Fibroblast of lung (primary cell): Measurements from ENCODE around the gene FXYD6. TPM values are rescaled to one million over a fixed set of nuclear protein-coding genes. Genes with fewer than 3 reads are reported as not detected.

ENCODE experiments used
- DNase-seq, 2 donors: peaks; one replicate each; pipeline versions ENCODE4 v3.0.0 to v3.0.0-alpha.2; 2010; ENCODE audit warnings: low read depth in 2 of 2
- H2AFZ ChIP-seq: 2 replicates; pipeline ENCODE4 v1.5.1; 2012; ENCODE audit warnings: low read length, control low read depth, inconsistent platforms
- H3K27ac ChIP-seq: 2 replicates; pipeline ENCODE4 v1.5.1; 2011; ENCODE audit warnings: low read length, control low read depth; ENCODE audit not compliant: insufficient read depth
- H3K27me3 ChIP-seq: 2 replicates; pipeline ENCODE4 v1.5.1; 2011; ENCODE audit warnings: mild to moderate bottlenecking, low read length; ENCODE audit not compliant: control insufficient read depth, insufficient read depth
- H3K36me3 ChIP-seq: 2 replicates; pipeline ENCODE4 v1.5.1; 2011; ENCODE audit warnings: low read length; ENCODE audit not compliant: control insufficient read depth, insufficient read depth
- H3K4me1 ChIP-seq: 2 replicates; pipeline ENCODE4 v1.5.1; 2011; ENCODE audit warnings: low read length; ENCODE audit not compliant: control insufficient read depth, insufficient read depth; ENCODE audit errors: extremely low read depth
- H3K4me2 ChIP-seq: 2 replicates; pipeline ENCODE4 v1.5.1; 2011; ENCODE audit warnings: low read length, control low read depth; ENCODE audit not compliant: insufficient read depth; ENCODE audit errors: extremely low read depth
- H3K4me3 ChIP-seq, 4 experiments: fragments of 200-600 bp in 1 of 4; sonication (generic) in 1 of 4; replicated peaks in 1 of 4; 2 replicates each; pipeline ENCODE4 v1.5.1; 2011 to 2016; ENCODE audit warnings: low read length in 4 of 4, low read depth in 3 of 4, mild to moderate bottlenecking in 3 of 4, control low read depth in 2 of 4, inconsistent platforms in 1 of 4, mixed read lengths in 1 of 4; ENCODE audit not compliant: insufficient read depth in 1 of 4; ENCODE audit errors: control extremely low read depth in 1 of 4
- H3K79me2 ChIP-seq: 2 replicates; pipeline ENCODE4 v1.5.1; 2012; ENCODE audit warnings: mild to moderate bottlenecking, low read length, inconsistent platforms; ENCODE audit not compliant: control insufficient read depth, insufficient read depth
- H3K9ac ChIP-seq: 2 replicates; pipeline ENCODE4 v1.5.1; 2011; ENCODE audit warnings: mild to moderate bottlenecking, low read length, control low read depth; ENCODE audit not compliant: insufficient read depth
- H3K9me3 ChIP-seq: 2 replicates; pipeline ENCODE4 v1.5.1; 2012; ENCODE audit warnings: low read depth, low read length; ENCODE audit not compliant: control insufficient read depth, insufficient read depth
- H4K20me1 ChIP-seq: 2 replicates; pipeline ENCODE4 v1.5.1; 2011; ENCODE audit warnings: low read length; ENCODE audit not compliant: control insufficient read depth, insufficient read depth; ENCODE audit errors: extremely low read depth
- EZH2 ChIP-seq: IDR thresholded peaks from 2 replicates; pipeline ENCODE4 v1.5.1; 2012; ENCODE audit warnings: low read length, control low read depth, mild to moderate bottlenecking; ENCODE audit errors: missing control alignments
- polyA plus RNA-seq, 2 donors: library from polyadenylated mRNA; depleted of rRNA in 1 of 2; stranded (reverse) in 1 of 2; unstranded in 1 of 2; fragments of >200 nt; gene quantifications; 2 replicates each; pipeline ENCODE4 v1.2.1, GENCODE V29; 2011 to 2012; ENCODE audit warnings: missing spikeins in 1 of 2
- total RNA-seq: library from RNA; depleted of rRNA; stranded (reverse); fragments of >200 nt; gene quantifications from 2 replicates; pipeline ENCODE4 v1.2.1, GENCODE V29; 2014
- TF ChIP-seq, protein P1 (sequence below), 2 donors: IDR thresholded peaks in 1 of 2; conservative IDR thresholded peaks in 1 of 2; 1 replicate in 1 of 2; 2 replicates in 1 of 2; pipeline ENCODE4 v1.5.1; 2011 to 2012; ENCODE audit warnings: low read length in 2 of 2, control low read depth in 1 of 2, inconsistent platforms in 1 of 2, low read depth in 1 of 2, mild to moderate bottlenecking in 1 of 2

The FXYD6 gene
- total and polyA plus RNA-seq, 2 donors (not counting 1 experiment from before 2014, with no cell fraction given): 0.43 to 5.1 TPM

DNA sequence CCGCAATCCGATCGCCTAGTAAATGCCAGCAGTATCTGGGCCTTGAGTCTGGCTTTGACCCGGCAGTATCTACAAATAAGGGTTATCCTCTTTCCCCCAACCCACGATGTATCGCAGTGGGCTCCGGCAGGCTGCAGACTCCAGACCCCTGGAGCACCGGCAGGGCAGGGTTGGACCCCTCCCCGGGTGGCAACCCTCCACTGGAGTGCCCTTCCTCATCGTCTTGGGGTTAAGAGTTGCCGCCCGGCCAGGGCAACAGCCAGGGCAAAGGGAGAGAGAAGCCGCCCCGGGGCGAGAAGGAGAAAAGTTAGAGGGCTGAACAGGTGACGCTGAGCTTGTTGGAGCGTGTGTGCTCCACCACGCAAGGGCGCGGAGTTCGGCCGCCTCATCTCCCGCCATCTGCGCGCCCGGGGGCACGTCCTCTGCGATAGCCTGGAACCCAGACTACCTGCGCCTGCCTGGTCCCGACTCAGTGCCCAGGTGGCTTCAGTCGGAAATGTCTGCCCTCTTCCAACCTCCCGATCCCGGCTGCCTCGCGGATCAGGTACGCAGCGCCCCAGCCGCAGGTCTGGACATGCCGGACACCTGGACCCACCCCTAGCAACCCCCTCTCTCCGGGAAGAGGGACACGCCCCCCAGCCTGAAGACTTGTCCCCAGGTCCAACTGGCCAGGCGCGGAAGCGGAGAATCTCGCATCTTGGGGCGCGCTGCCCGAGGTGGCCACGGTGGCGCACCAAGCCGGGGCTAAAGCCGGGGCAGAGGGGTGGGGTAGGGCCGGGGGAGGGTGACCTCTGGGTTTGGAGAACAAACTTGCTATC is 80.6 kb downstream of the FXYD6 start:
- H3K27me3 ChIP-seq: peaks cover 25% of the 10 kb centered on the region
- no peak overlapping the region for H2AFZ ChIP-seq
- TF ChIP-seq, protein P1, sequence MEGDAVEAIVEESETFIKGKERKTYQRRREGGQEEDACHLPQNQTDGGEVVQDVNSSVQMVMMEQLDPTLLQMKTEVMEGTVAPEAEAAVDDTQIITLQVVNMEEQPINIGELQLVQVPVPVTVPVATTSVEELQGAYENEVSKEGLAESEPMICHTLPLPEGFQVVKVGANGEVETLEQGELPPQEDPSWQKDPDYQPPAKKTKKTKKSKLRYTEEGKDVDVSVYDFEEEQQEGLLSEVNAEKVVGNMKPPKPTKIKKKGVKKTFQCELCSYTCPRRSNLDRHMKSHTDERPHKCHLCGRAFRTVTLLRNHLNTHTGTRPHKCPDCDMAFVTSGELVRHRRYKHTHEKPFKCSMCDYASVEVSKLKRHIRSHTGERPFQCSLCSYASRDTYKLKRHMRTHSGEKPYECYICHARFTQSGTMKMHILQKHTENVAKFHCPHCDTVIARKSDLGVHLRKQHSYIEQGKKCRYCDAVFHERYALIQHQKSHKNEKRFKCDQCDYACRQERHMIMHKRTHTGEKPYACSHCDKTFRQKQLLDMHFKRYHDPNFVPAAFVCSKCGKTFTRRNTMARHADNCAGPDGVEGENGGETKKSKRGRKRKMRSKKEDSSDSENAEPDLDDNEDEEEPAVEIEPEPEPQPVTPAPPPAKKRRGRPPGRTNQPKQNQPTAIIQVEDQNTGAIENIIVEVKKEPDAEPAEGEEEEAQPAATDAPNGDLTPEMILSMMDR (conservative IDR thresholded peaks at IDR 0.05 in 1 of 2, IDR thresholded peaks at IDR 0.05 in 1 of 2; ENCODE audit: low read depth in 1 of 2, low read length in 2 of 2): no peak
- no peak for TF ChIP-seq EZH2
- no peak for DNase-seq
- no peaks in the 10 kb centered on the region for H4K20me1 ChIP-seq
- no peaks in the 10 kb centered on the region for H3K9me3 ChIP-seq
- no peak overlapping the region for H3K4me2 ChIP-seq
- H3K4me1 ChIP-seq: no peaks in the 10 kb centered on the region
- no peak overlapping the region for H3K9ac ChIP-seq
- no peaks in the 10 kb centered on the region for H3K79me2 ChIP-seq
- no peaks in the 10 kb centered on the region for H3K36me3 ChIP-seq
- no peak overlapping the region for H3K4me3 ChIP-seq
- no peak overlapping the region for H3K27ac ChIP-seq

DNA sequence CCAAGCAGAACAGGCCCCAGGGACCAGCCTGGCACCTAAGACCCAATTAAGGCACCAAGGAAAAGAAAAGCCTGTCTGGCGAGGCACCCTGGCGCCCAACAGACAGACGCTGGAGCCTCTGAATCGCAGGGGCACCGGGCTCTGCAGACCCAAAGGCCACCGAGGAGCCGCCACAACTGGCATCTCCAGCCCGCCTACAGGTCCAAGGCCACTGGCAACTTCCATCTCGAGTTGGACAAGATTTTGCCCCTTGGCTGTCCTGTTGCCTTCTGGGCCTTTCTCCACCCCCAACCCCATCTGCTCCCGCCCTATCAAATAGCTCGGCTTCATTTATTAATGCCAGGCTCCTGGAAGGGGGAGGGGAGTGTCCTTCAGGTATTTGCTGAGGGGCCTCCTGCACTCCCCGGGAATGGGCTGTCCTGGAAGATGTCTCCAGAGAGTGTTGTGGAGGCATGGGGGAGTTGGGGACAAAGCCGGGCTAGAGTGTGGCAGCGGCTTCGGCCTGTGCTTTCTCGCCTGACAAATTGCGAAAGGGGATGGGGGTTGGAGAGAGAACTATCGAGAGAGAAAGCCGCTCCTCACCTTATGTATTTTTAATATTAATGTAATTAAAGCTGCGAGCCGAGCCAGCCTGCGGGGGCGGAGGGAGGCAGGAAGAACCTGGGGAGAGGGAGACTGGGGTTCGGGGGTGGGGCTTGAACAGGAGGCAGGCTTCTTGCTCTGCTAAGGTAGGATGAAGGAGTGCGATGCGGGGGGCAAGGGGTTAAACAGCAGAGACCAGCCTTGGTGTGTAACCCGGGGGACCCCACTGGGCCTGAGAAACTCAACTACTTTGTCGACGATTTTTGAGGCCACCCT is 81.5 kb downstream of the FXYD6 start:
- H4K20me1 ChIP-seq: no peaks in the 10 kb centered on the region
- DNase-seq: no peak
- H3K4me3 ChIP-seq: no peak overlapping the region
- no peaks in the 10 kb centered on the region for H3K4me1 ChIP-seq
- H3K27ac ChIP-seq: no peak overlapping the region
- H3K4me2 ChIP-seq: no peak overlapping the region
- no peaks in the 10 kb centered on the region for H3K9me3 ChIP-seq
- no peaks in the 10 kb centered on the region for H3K36me3 ChIP-seq
- TF ChIP-seq EZH2: no peak
- TF ChIP-seq, protein P1 (conservative IDR thresholded peaks at IDR 0.05 in 1 of 2, IDR thresholded peaks at IDR 0.05 in 1 of 2; ENCODE audit: low read depth in 1 of 2, low read length in 2 of 2): no peak
- H3K79me2 ChIP-seq: no peaks in the 10 kb centered on the region
- no peak overlapping the region for H3K9ac ChIP-seq
- H3K27me3 ChIP-seq: peaks cover 25% of the 10 kb centered on the region
- H2AFZ ChIP-seq: no peak overlapping the region

DNA sequence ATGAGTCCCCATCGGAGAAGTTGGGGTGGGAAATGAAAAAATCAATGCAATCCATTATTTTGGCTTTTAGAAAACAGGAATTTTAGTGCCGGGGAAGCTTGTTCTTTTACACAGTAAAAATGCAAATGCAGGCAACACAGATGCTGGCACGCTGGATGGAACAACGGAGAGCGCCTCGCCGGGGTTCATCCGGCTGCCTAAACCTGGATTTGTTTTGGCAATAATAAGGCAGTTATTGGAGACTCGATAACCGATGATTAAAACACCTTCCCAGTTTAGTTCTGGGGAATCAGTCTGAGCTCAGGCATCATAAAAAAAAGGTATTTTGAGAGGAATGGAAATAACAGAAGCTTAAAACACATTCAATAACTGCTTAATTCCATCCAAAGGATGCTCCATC is 82.3 kb downstream of the FXYD6 start:
- no peak overlapping the region for H3K4me2 ChIP-seq
- no peaks in the 10 kb centered on the region for H3K79me2 ChIP-seq
- no peaks in the 10 kb centered on the region for H3K4me1 ChIP-seq
- H3K9ac ChIP-seq: no peak overlapping the region
- H3K36me3 ChIP-seq: no peaks in the 10 kb centered on the region
- no peak overlapping the region for H2AFZ ChIP-seq
- H3K4me3 ChIP-seq: no peak overlapping the region
- TF ChIP-seq, protein P1 (conservative IDR thresholded peaks at IDR 0.05 in 1 of 2, IDR thresholded peaks at IDR 0.05 in 1 of 2; ENCODE audit: low read depth in 1 of 2, low read length in 2 of 2): no peak
- TF ChIP-seq EZH2: no peak
- H3K27ac ChIP-seq: no peak overlapping the region
- peaks cover 25% of the 10 kb centered on the region for H3K27me3 ChIP-seq
- H3K9me3 ChIP-seq: no peaks in the 10 kb centered on the region
- no peak for DNase-seq
- no peaks in the 10 kb centered on the region for H4K20me1 ChIP-seq
